ENCODE results near the gene ZBTB6.

ZBTB6 gene

GRCh38 chr9:122912964-122913673 is at the start of gene ZBTB6:
Gene ZBTB6, minus strand, starts transcription at chr9:122913323. Its CDS starts 1,251 bp downstream, at chr9:122912072.
- peak; percentile 90 for DNase-seq

- DNase-seq = no peak
These were observed 48.0 kb upstream of the ZBTB6 start for GRCh38 chr9:122961139-122961538.

- no peak for DNase-seq
These were observed 42.8 kb upstream of the ZBTB6 start for GRCh38 chr9:122955961-122956360.

- no peak for DNase-seq
These were observed 41.1 kb upstream of the ZBTB6 start for GRCh38 chr9:122954253-122954691.

GRCh38 chr9:122951056-122951455 is 37.9 kb upstream of the ZBTB6 start:
- DNase-seq = no peak

GRCh38 chr9:122950263-122950662 is 37.1 kb upstream of the ZBTB6 start:
- no peak for DNase-seq

GRCh38 chr9:122949696-122950095 is 36.6 kb upstream of the ZBTB6 start:
- no peak for DNase-seq

- no peak for DNase-seq
These were observed 35.2 kb upstream of the ZBTB6 start for GRCh38 chr9:122948313-122948712.

GRCh38 chr9:122946461-122947005 is 33.4 kb upstream of the ZBTB6 start:
- DNase-seq = no peak

- DNase-seq = no peak
These were observed 32.1 kb upstream of the ZBTB6 start for GRCh38 chr9:122944960-122945888.

- peak; percentile 60 for DNase-seq
These were observed 28.6 kb upstream of the ZBTB6 start for GRCh38 chr9:122941582-122942234.

GRCh38 chr9:122940749-122941581 is 27.8 kb upstream of the ZBTB6 start, which contains the start of gene RABGAP1:
Gene RABGAP1, plus strand, starts transcription at chr9:122941020. Its CDS starts 16,040 bp downstream, at chr9:122957060.
- DNase-seq = peak; percentile 99

- DNase-seq = no peak
These were observed 27.3 kb upstream of the ZBTB6 start for GRCh38 chr9:122940454-122940748.

- no peak for DNase-seq
These were observed 26.5 kb upstream of the ZBTB6 start for GRCh38 chr9:122939601-122940000.

GRCh38 chr9:122936883-122937282 is 23.8 kb upstream of the ZBTB6 start:
- no peak for DNase-seq

- no peak for DNase-seq
These were observed 23.3 kb upstream of the ZBTB6 start for GRCh38 chr9:122936464-122936863.

- peak; percentile 96 for DNase-seq
These were observed 18.4 kb upstream of the ZBTB6 start, which contains the start of gene ZBTB26 for GRCh38 chr9:122931226-122932121. Gene ZBTB26, minus strand, starts transcription at chr9:122931512. Its CDS starts 11,578 bp downstream, at chr9:122919934.

GRCh38 chr9:122930541-122931225 is 17.6 kb upstream of the ZBTB6 start:
- no peak for DNase-seq

GRCh38 chr9:122929796-122930354 is 16.8 kb upstream of the ZBTB6 start:
- DNase-seq = no peak

- no peak for DNase-seq
These were observed 10.8 kb upstream of the ZBTB6 start for GRCh38 chr9:122923947-122924346.
